NCI-H460 (cell line): ENCODE measurements around the gene C2CD4C. TPM values are rescaled to one million over a fixed set of nuclear protein-coding genes. Genes with fewer than 3 reads are reported as not detected.
"Not testable (repeated sequence)": the region's sequence is repeated elsewhere in the genome, so short reads cannot be mapped to it uniquely, and the experiment has no call there.

Source experiments
- DNase-seq: peaks from one replicate; pipeline ENCODE4 v3.0.0-alpha.2; 2016; ENCODE audit warnings: low read depth; ENCODE audit errors: extremely low read depth
- polyA plus RNA-seq: library from polyadenylated mRNA; depleted of rRNA; stranded (reverse); fragments of >200 nt; gene quantifications from 2 replicates; pipeline ENCODE4 v1.2.3, GENCODE V29; 2014; cell fraction: nucleus; rRNA removed
- total RNA-seq: library from RNA; depleted of rRNA; stranded (reverse); fragments of >200 nt; shearing (Covaris generic); gene quantifications from 2 replicates; pipeline ENCODE4 v1.2.3, GENCODE V29; 2014; rRNA removed

The C2CD4C gene
- 0.05 and 0.12 TPM in 2 replicates for total RNA-seq
- 0.38 and 1.0 TPM in 2 replicates for polyA plus RNA-seq

GRCh38 chr19:408902-409515 lies at the start of gene C2CD4C:
Gene C2CD4C, minus strand, starts transcription at chr19:409147. Its CDS starts 786 bp downstream, at chr19:408361.
- DNase-seq = no peak

GRCh38 chr19:458091-459042 lies 49.4 kb upstream of the C2CD4C start:
- DNase-seq = no peak

GRCh38 chr19:457636-458035 lies 48.7 kb upstream of the C2CD4C start:
- DNase-seq = no peak

- DNase-seq = no peak
Observed at GRCh38 chr19:456547-457110, 47.7 kb upstream of the C2CD4C start.

GRCh38 chr19:455851-456546 lies 47.1 kb upstream of the C2CD4C start:
- no peak for DNase-seq

- no peak for DNase-seq
Observed at GRCh38 chr19:455031-455705, 46.2 kb upstream of the C2CD4C start.

GRCh38 chr19:453606-454005 lies 44.7 kb upstream of the C2CD4C start:
- no peak for DNase-seq

GRCh38 chr19:452829-453228 lies 43.9 kb upstream of the C2CD4C start:
- DNase-seq = no peak

- DNase-seq = not testable (repeated sequence)
Observed at GRCh38 chr19:450912-451481, 42.0 kb upstream of the C2CD4C start.

GRCh38 chr19:449916-450315 lies 41.0 kb upstream of the C2CD4C start:
- no peak for DNase-seq

GRCh38 chr19:447816-448560 lies 39.0 kb upstream of the C2CD4C start:
- DNase-seq = no peak

GRCh38 chr19:447064-447426 lies 38.1 kb upstream of the C2CD4C start:
- DNase-seq = no peak

GRCh38 chr19:444677-445210 lies 35.8 kb upstream of the C2CD4C start:
- DNase-seq = no peak

- no peak for DNase-seq
Observed at GRCh38 chr19:443005-443404, 34.1 kb upstream of the C2CD4C start.

- no peak for DNase-seq
Observed at GRCh38 chr19:442085-442484, 33.1 kb upstream of the C2CD4C start.

GRCh38 chr19:441213-441836 lies 32.4 kb upstream of the C2CD4C start:
- DNase-seq = no peak

GRCh38 chr19:440391-441212 lies 31.7 kb upstream of the C2CD4C start:
- no peak for DNase-seq
